HepG2 (cell line): Measurements from ENCODE around the gene XPR1. TPM values are rescaled to one million over a fixed set of nuclear protein-coding genes. Genes with fewer than 3 reads are reported as not detected.
A peak's percentile ranks its signal among the peaks of the same experiment; 100 is the strongest.

Source experiments
- ATAD3A ChIP-seq: sonication (generic); formaldehyde crosslinking; IDR thresholded peaks from 2 replicates; pipeline ENCODE4 v1.4.0; 2020; ENCODE audit warnings: missing genetic modification reagents
- CBX2 ChIP-seq, 2 experiments: fragments of 200-600 bp in 1 of 2; sonication (generic); formaldehyde crosslinking in 1 of 2; IDR thresholded peaks; 2 replicates each; pipeline versions ENCODE4 v1.7.0 to v1.8.1; 2018 to 2022; ENCODE audit warnings: low read depth in 2 of 2, low read length in 1 of 2, mild to moderate bottlenecking in 1 of 2, missing genetic modification reagents in 1 of 2
- KLF15 ChIP-seq: sonication (generic); formaldehyde crosslinking; IDR thresholded peaks from 2 replicates; pipeline ENCODE4 v1.8.1; 2023; ENCODE audit warnings: borderline replicate concordance, mild to moderate bottlenecking, inconsistent platforms, missing genetic modification reagents, mixed read lengths
- SPEN ChIP-seq: sonication (generic); formaldehyde crosslinking; IDR thresholded peaks from 2 replicates; pipeline ENCODE4 v1.5.1; 2020; ENCODE audit warnings: low read depth, mild to moderate bottlenecking, missing genetic modification reagents
- U2AF1 ChIP-seq: fragments of 200-400 bp; formaldehyde crosslinking; optimal IDR thresholded peaks from 2 replicates; pipeline ENCODE3; 2017; ENCODE audit warnings: mild to moderate bottlenecking, low read depth, low read length
- ZNF674 ChIP-seq: sonication (generic); formaldehyde crosslinking; IDR thresholded peaks from 2 replicates; pipeline ENCODE4 v1.5.0; 2020; ENCODE audit warnings: low read depth, mild to moderate bottlenecking, missing genetic modification reagents
- polyA plus RNA-seq, 8 experiments: library from polyadenylated mRNA; depleted of rRNA in 3 of 8; stranded (reverse) in 7 of 8; unstranded in 1 of 8; fragments of >200 nt; fragmentation: Illumina TruSeq in 4 of 8; extraction: Trizol in 4 of 8; gene quantifications; 2 replicates each; pipeline versions ENCODE4 v1.2.1 to v1.2.3, GENCODE V29; 2011 to 2016; ENCODE audit warnings: low read depth in 4 of 8, missing spikeins in 1 of 8, mixed read lengths in 1 of 8; ENCODE audit not compliant: insufficient read depth in 1 of 8
- total RNA-seq, 5 experiments: library from RNA; depleted of rRNA; stranded (reverse); fragments of >200 nt; fragmentation: Illumina TruSeq; extraction: Trizol; gene quantifications; 2 replicates each; pipeline ENCODE4 v1.2.3, GENCODE V29; 2016; ENCODE audit warnings: low read depth in 1 of 5
- TF ChIP-seq, protein P1 (sequence below), 2 experiments: sonication (generic) in 1 of 2; formaldehyde crosslinking in 1 of 2; IDR thresholded peaks; 2 replicates each; pipeline versions ENCODE4 v1.5.1 to v1.6.1; 2011 to 2020; ENCODE audit warnings: borderline replicate concordance in 1 of 2, low read depth in 1 of 2, low read length in 1 of 2, mild to moderate bottlenecking in 1 of 2, missing genetic modification reagents in 1 of 2, moderate library complexity in 1 of 2
- TF ChIP-seq, protein P2 (sequence below): sonication (generic); formaldehyde crosslinking; IDR thresholded peaks from 2 replicates; pipeline ENCODE4 v1.4.0; 2020; ENCODE audit warnings: missing genetic modification reagents, borderline replicate concordance
- TF ChIP-seq, protein P3 (sequence below): sonication (generic); formaldehyde crosslinking; IDR thresholded peaks from 2 replicates; pipeline ENCODE4 v1.8.0; 2022; ENCODE audit warnings: missing genetic modification reagents, mild to moderate bottlenecking, moderate library complexity, borderline replicate concordance
- TF ChIP-seq, protein P4 (sequence below): sonication (generic); formaldehyde crosslinking; IDR thresholded peaks from 2 replicates; pipeline ENCODE4 v1.5.0; 2020; ENCODE audit warnings: mild to moderate bottlenecking, missing genetic modification reagents
- TF ChIP-seq, protein P5 (sequence below): sonication (generic); formaldehyde crosslinking; IDR thresholded peaks from 2 replicates; pipeline ENCODE4 v1.9.0; 2022; ENCODE audit warnings: missing genetic modification reagents, mild to moderate bottlenecking, borderline replicate concordance
- TF ChIP-seq, protein P6 (sequence below): sonication (generic); formaldehyde crosslinking; IDR thresholded peaks from 2 replicates; pipeline ENCODE4 v1.4.0; 2020; ENCODE audit warnings: missing genetic modification reagents, low read depth, mild to moderate bottlenecking, borderline replicate concordance

XPR1 gene
- total and polyA plus RNA-seq, 2 of the 13 experiments (the other 11 are each of a cell fraction or from before 2014, with no cell fraction given) = 22.3 to 23.6 TPM

DNA sequence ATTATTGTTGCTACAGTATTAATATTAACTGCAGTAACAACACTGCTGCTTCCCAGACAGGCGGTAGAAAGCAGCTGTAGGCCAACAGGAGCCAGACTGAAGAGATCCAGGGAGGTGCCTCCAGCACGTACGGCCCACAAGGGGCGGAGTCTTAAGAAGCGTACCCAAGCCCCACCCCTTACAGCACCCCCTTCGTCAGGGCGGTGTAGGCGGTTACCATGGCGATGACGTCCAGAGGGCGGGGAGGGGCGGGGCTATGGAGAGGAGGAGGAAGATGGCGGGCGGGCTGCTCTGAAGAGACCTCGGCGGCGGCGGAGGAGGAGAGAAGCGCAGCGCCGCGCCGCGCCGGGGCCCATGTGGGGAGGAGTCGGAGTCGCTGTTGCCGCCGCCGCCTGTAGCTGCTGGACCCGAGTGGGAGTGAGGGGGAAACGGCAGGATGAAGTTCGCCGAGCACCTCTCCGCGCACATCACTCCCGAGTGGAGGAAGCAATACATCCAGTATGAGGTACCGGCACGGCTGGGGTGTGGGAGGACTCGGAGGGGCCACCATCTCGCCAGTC, at the start of gene XPR1 (continued):
- TF ChIP-seq, protein P1, sequence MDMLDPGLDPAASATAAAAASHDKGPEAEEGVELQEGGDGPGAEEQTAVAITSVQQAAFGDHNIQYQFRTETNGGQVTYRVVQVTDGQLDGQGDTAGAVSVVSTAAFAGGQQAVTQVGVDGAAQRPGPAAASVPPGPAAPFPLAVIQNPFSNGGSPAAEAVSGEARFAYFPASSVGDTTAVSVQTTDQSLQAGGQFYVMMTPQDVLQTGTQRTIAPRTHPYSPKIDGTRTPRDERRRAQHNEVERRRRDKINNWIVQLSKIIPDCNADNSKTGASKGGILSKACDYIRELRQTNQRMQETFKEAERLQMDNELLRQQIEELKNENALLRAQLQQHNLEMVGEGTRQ (IDR thresholded peaks at IDR 0.05; ENCODE audit: low read depth, low read length) = no peak
- TF ChIP-seq, protein P1 (CRISPR knock-in tag; IDR thresholded peaks at IDR 0.05; ENCODE audit: borderline replicate concordance) = no peak
- TF ChIP-seq SPEN (CRISPR knock-in tag) (no peak), CBX2 (IDR thresholded peaks at IDR 0.05; ENCODE audit: low read depth, low read length) (no peak), CBX2 (CRISPR knock-in tag; IDR thresholded peaks at IDR 0.05; ENCODE audit: low read depth) (no peak), ZNF674 (CRISPR knock-in tag) (no peak), ATAD3A (CRISPR knock-in tag) (no peak), U2AF1 (no peak), KLF15 (CRISPR knock-in tag) (no peak)
- TF ChIP-seq, protein P2, sequence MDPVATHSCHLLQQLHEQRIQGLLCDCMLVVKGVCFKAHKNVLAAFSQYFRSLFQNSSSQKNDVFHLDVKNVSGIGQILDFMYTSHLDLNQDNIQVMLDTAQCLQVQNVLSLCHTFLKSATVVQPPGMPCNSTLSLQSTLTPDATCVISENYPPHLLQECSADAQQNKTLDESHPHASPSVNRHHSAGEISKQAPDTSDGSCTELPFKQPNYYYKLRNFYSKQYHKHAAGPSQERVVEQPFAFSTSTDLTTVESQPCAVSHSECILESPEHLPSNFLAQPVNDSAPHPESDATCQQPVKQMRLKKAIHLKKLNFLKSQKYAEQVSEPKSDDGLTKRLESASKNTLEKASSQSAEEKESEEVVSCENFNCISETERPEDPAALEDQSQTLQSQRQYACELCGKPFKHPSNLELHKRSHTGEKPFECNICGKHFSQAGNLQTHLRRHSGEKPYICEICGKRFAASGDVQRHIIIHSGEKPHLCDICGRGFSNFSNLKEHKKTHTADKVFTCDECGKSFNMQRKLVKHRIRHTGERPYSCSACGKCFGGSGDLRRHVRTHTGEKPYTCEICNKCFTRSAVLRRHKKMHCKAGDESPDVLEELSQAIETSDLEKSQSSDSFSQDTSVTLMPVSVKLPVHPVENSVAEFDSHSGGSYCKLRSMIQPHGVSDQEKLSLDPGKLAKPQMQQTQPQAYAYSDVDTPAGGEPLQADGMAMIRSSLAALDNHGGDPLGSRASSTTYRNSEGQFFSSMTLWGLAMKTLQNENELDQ (CRISPR knock-in tag) = no peak
- TF ChIP-seq, protein P3, sequence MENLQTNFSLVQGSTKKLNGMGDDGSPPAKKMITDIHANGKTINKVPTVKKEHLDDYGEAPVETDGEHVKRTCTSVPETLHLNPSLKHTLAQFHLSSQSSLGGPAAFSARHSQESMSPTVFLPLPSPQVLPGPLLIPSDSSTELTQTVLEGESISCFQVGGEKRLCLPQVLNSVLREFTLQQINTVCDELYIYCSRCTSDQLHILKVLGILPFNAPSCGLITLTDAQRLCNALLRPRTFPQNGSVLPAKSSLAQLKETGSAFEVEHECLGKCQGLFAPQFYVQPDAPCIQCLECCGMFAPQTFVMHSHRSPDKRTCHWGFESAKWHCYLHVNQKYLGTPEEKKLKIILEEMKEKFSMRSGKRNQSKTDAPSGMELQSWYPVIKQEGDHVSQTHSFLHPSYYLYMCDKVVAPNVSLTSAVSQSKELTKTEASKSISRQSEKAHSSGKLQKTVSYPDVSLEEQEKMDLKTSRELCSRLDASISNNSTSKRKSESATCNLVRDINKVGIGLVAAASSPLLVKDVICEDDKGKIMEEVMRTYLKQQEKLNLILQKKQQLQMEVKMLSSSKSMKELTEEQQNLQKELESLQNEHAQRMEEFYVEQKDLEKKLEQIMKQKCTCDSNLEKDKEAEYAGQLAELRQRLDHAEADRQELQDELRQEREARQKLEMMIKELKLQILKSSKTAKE (CRISPR knock-in tag) = peak; percentile 5; the same call in 1 of the 2 replicates
- TF ChIP-seq, protein P4, sequence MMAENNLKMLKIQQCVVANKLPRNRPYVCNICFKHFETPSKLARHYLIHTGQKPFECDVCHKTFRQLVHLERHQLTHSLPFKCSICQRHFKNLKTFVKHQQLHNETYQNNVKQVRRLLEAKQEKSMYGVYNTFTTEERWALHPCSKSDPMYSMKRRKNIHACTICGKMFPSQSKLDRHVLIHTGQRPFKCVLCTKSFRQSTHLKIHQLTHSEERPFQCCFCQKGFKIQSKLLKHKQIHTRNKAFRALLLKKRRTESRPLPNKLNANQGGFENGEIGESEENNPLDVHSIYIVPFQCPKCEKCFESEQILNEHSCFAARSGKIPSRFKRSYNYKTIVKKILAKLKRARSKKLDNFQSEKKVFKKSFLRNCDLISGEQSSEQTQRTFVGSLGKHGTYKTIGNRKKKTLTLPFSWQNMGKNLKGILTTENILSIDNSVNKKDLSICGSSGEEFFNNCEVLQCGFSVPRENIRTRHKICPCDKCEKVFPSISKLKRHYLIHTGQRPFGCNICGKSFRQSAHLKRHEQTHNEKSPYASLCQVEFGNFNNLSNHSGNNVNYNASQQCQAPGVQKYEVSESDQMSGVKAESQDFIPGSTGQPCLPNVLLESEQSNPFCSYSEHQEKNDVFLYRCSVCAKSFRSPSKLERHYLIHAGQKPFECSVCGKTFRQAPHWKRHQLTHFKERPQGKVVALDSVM = no peak
- TF ChIP-seq, protein P5, sequence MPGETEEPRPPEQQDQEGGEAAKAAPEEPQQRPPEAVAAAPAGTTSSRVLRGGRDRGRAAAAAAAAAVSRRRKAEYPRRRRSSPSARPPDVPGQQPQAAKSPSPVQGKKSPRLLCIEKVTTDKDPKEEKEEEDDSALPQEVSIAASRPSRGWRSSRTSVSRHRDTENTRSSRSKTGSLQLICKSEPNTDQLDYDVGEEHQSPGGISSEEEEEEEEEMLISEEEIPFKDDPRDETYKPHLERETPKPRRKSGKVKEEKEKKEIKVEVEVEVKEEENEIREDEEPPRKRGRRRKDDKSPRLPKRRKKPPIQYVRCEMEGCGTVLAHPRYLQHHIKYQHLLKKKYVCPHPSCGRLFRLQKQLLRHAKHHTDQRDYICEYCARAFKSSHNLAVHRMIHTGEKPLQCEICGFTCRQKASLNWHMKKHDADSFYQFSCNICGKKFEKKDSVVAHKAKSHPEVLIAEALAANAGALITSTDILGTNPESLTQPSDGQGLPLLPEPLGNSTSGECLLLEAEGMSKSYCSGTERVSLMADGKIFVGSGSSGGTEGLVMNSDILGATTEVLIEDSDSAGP (CRISPR knock-in tag) = peak; percentile 75; the same call in 1 of the 2 replicates
- TF ChIP-seq, protein P6, sequence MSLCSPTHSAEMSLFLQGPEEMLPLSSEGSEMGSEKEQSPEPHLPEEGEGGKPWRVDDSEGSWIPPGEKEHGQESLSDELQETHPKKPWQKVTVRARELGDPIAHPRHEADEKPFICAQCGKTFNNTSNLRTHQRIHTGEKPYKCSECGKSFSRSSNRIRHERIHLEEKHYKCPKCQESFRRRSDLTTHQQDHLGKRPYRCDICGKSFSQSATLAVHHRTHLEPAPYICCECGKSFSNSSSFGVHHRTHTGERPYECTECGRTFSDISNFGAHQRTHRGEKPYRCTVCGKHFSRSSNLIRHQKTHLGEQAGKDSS (CRISPR knock-in tag) = peak; percentile 61; the same call in 1 of the 2 replicates
